WTC11 (cell line): ENCODE measurements around the gene CHPF. TPM values are rescaled to one million over a fixed set of nuclear protein-coding genes. Genes with fewer than 3 reads are reported as not detected.

Experiments used
- ATAC-seq: fragments of 200-7000 bp; cut with Tn5 transposase; 2 replicates; pipeline ENCODE4 v1.10.0; 2021; ENCODE audit warnings: mild to moderate bottlenecking, moderate library complexity
- CTCF ChIA-PET: fragments of 300-600 bp; sonication (Branson Sonifier 250); formaldehyde crosslinking; loops from one replicate; lab custom pipeline; 2021; ENCODE audit warnings: antibody characterized with exemption; lab: Charles Lee
- POLR2A ChIA-PET: fragments of 350-600 bp; sonication (Branson Sonifier 250); formaldehyde crosslinking; loops from one replicate; lab custom pipeline; 2021; ENCODE audit warnings: antibody characterized with exemption; lab: Charles Lee
- DNase-seq: peaks from one replicate; pipeline ENCODE4 v3.0.0; 2021; ENCODE audit warnings: low spot score
- H3K27ac Mint-ChIP-seq: 2 replicates; pipeline ENCODE4 v1.8.0; 2021; ENCODE audit warnings: mixed read lengths
- H3K27me3 Mint-ChIP-seq: 2 replicates; pipeline ENCODE4 v1.8.0; 2021; ENCODE audit warnings: low read depth, mild to moderate bottlenecking, moderate library complexity, mixed read lengths
- H3K36me3 Mint-ChIP-seq: 2 replicates; pipeline ENCODE4 v1.8.0; 2021; ENCODE audit warnings: mixed read lengths
- H3K4me1 Mint-ChIP-seq: 2 replicates; pipeline ENCODE4 v1.8.0; 2022; ENCODE audit warnings: mixed read lengths
- H3K4me3 Mint-ChIP-seq: 2 replicates; pipeline ENCODE4 v1.8.0; 2021; ENCODE audit warnings: mild to moderate bottlenecking, moderate library complexity, mixed read lengths
- H3K9me3 Mint-ChIP-seq: 2 replicates; pipeline ENCODE4 v1.8.0; 2021; ENCODE audit warnings: mixed read lengths
- CREM ChIP-seq: sonication (generic); formaldehyde crosslinking; IDR thresholded peaks from 2 replicates; pipeline ENCODE4 v1.8.1; 2022; ENCODE audit warnings: mild to moderate bottlenecking, missing genetic modification reagents, moderate library complexity
- FOXP4 ChIP-seq: sonication (generic); formaldehyde crosslinking; IDR thresholded peaks from 2 replicates; pipeline ENCODE4 v1.8.0; 2022; ENCODE audit warnings: mild to moderate bottlenecking, missing genetic modification reagents
- GABPB1 ChIP-seq: sonication (generic); formaldehyde crosslinking; IDR thresholded peaks from 2 replicates; pipeline ENCODE4 v1.8.1; 2023; ENCODE audit warnings: mild to moderate bottlenecking, missing genetic modification reagents
- JAZF1 ChIP-seq: fragments of 250-450 bp; sonication (Bioruptor Pico); IDR thresholded peaks from 2 replicates; pipeline ENCODE4 v1.9.0; 2021; ENCODE audit warnings: moderate library complexity, mild to moderate bottlenecking, inconsistent platforms
- MAX ChIP-seq: sonication (generic); formaldehyde crosslinking; IDR thresholded peaks from 2 replicates; pipeline ENCODE4 v1.8.0; 2022; ENCODE audit warnings: mild to moderate bottlenecking, missing genetic modification reagents
- NFATC4 ChIP-seq: fragments of 250-450 bp; sonication (Bioruptor Pico); IDR thresholded peaks from 2 replicates; pipeline ENCODE4 v1.9.0; 2021; ENCODE audit warnings: mild to moderate bottlenecking
- NFYB ChIP-seq: sonication (generic); formaldehyde crosslinking; conservative IDR thresholded peaks from 2 replicates; pipeline ENCODE4 v1.8.0; 2022; ENCODE audit warnings: low read depth, missing genetic modification reagents
- NR2C2 ChIP-seq: sonication (generic); formaldehyde crosslinking; IDR thresholded peaks from 2 replicates; pipeline ENCODE4 v1.8.0; 2022; ENCODE audit warnings: mild to moderate bottlenecking, missing genetic modification reagents
- PREB ChIP-seq: sonication (generic); formaldehyde crosslinking; IDR thresholded peaks from 2 replicates; pipeline ENCODE4 v1.8.1; 2022; ENCODE audit warnings: mild to moderate bottlenecking, missing genetic modification reagents, moderate library complexity, borderline replicate concordance
- TEAD4 ChIP-seq: sonication (generic); formaldehyde crosslinking; IDR thresholded peaks from 2 replicates; pipeline ENCODE4 v1.8.0; 2022; ENCODE audit warnings: mild to moderate bottlenecking, missing genetic modification reagents
- ZNF121 ChIP-seq: sonication (generic); formaldehyde crosslinking; IDR thresholded peaks from 2 replicates; pipeline ENCODE4 v1.8.0; 2023; ENCODE audit warnings: missing genetic modification reagents
- ZNF232 ChIP-seq: sonication (generic); formaldehyde crosslinking; IDR thresholded peaks from 2 replicates; pipeline ENCODE4 v1.8.0; 2022; ENCODE audit warnings: mild to moderate bottlenecking, missing genetic modification reagents
- ZNF263 ChIP-seq: sonication (generic); formaldehyde crosslinking; IDR thresholded peaks from 2 replicates; pipeline ENCODE4 v1.8.1; 2022; ENCODE audit warnings: low read depth, mild to moderate bottlenecking, moderate library complexity, missing genetic modification reagents
- ZNF281 ChIP-seq: sonication (generic); formaldehyde crosslinking; IDR thresholded peaks from 2 replicates; pipeline ENCODE4 v1.8.0; 2023; ENCODE audit warnings: mild to moderate bottlenecking, missing genetic modification reagents
- ZNF396 ChIP-seq: fragments of 250-450 bp; sonication (Bioruptor Pico); IDR thresholded peaks from 2 replicates; pipeline ENCODE4 v1.8.0; 2021; ENCODE audit warnings: mild to moderate bottlenecking, moderate library complexity, borderline replicate concordance
- total RNA-seq: library from RNA; stranded (reverse); gene quantifications from 3 replicates; pipeline ENCODE4 v1.2.3, GENCODE V29; 2021
- TF ChIP-seq, protein P1 (sequence below): fragments of 250-450 bp; sonication (Bioruptor Pico); IDR thresholded peaks from 2 replicates; pipeline ENCODE4 v1.9.0; 2021; ENCODE audit warnings: mild to moderate bottlenecking, borderline replicate concordance

Gene CHPF
- total RNA-seq, 1 experiment from 2014 or later, result 97.0 TPM

DNA sequence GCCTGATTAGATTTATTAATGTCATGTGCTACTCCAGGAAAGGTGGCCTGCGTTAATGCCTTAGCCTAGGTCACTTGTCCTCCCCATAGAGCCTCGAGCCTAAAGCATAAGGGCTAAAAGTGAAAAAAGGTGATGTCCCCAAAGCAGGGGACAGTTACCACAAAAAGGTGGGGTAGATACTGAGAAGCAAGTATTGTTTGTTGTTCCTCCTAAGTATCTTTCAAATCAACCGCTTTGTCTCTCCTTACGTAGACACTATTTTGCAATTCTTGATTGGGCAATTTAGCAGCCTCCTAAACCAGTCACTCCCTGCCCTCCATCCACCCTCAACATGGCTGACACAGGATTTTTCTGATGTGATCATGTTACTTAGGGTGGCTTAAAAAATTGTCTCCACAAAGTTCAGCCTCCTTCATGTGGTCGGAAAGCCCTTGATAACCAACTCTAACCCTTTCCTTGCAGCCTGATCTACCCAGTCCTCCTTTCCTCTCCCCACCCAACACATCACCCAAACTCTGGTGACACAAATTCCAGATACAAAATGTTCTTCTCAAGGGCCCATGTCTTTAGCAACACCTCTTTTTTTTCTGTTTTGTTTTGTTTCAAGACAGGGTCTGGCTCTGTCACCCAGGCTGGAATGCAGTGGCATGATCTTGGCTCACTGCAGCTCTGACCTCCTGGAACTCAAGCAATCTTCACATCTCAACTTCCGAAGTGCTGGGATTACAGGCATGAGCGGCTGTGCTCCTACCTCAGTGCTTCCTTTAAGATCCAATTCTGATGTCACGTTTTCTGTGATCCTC, 35.4 kb upstream of the CHPF start:
- no peak for ATAC-seq
- no peak overlapping the region for H3K27ac Mint-ChIP-seq
- POLR2A ChIA-PET, result no interaction called here
- no peak overlapping the region for H3K4me3 Mint-ChIP-seq
- H3K4me1 Mint-ChIP-seq, result peaks cover 44% of the 10 kb centered on the region
- no peak for DNase-seq
- TF ChIP-seq GABPB1 (CRISPR knock-in tag) (no peak), NFATC4 (no peak), PREB (CRISPR knock-in tag) (no peak), JAZF1 (CRISPR knock-in tag) (no peak), TEAD4 (CRISPR knock-in tag) (no peak), NFYB (CRISPR knock-in tag) (no peak), FOXP4 (CRISPR knock-in tag) (no peak), ZNF121 (CRISPR knock-in tag) (no peak), NR2C2 (no peak), CREM (CRISPR knock-in tag) (no peak), ZNF263 (no peak)
- TF ChIP-seq, protein P1, sequence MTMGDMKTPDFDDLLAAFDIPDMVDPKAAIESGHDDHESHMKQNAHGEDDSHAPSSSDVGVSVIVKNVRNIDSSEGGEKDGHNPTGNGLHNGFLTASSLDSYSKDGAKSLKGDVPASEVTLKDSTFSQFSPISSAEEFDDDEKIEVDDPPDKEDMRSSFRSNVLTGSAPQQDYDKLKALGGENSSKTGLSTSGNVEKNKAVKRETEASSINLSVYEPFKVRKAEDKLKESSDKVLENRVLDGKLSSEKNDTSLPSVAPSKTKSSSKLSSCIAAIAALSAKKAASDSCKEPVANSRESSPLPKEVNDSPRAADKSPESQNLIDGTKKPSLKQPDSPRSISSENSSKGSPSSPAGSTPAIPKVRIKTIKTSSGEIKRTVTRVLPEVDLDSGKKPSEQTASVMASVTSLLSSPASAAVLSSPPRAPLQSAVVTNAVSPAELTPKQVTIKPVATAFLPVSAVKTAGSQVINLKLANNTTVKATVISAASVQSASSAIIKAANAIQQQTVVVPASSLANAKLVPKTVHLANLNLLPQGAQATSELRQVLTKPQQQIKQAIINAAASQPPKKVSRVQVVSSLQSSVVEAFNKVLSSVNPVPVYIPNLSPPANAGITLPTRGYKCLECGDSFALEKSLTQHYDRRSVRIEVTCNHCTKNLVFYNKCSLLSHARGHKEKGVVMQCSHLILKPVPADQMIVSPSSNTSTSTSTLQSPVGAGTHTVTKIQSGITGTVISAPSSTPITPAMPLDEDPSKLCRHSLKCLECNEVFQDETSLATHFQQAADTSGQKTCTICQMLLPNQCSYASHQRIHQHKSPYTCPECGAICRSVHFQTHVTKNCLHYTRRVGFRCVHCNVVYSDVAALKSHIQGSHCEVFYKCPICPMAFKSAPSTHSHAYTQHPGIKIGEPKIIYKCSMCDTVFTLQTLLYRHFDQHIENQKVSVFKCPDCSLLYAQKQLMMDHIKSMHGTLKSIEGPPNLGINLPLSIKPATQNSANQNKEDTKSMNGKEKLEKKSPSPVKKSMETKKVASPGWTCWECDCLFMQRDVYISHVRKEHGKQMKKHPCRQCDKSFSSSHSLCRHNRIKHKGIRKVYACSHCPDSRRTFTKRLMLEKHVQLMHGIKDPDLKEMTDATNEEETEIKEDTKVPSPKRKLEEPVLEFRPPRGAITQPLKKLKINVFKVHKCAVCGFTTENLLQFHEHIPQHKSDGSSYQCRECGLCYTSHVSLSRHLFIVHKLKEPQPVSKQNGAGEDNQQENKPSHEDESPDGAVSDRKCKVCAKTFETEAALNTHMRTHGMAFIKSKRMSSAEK, result no peak
- CTCF ChIA-PET, result interaction anchor here (0.7 to 4.9 kb wide), 2 partner anchors 18 to 60 kb away, joined by 3 to 44 read pairs; no protein-coding TSS in a partner anchor
- H3K27me3 Mint-ChIP-seq, result peaks cover 23% of the 10 kb centered on the region; the same call in 1 of the 2 replicates
- no peaks in the 10 kb centered on the region for H3K36me3 Mint-ChIP-seq
- no peaks in the 10 kb centered on the region for H3K9me3 Mint-ChIP-seq

DNA sequence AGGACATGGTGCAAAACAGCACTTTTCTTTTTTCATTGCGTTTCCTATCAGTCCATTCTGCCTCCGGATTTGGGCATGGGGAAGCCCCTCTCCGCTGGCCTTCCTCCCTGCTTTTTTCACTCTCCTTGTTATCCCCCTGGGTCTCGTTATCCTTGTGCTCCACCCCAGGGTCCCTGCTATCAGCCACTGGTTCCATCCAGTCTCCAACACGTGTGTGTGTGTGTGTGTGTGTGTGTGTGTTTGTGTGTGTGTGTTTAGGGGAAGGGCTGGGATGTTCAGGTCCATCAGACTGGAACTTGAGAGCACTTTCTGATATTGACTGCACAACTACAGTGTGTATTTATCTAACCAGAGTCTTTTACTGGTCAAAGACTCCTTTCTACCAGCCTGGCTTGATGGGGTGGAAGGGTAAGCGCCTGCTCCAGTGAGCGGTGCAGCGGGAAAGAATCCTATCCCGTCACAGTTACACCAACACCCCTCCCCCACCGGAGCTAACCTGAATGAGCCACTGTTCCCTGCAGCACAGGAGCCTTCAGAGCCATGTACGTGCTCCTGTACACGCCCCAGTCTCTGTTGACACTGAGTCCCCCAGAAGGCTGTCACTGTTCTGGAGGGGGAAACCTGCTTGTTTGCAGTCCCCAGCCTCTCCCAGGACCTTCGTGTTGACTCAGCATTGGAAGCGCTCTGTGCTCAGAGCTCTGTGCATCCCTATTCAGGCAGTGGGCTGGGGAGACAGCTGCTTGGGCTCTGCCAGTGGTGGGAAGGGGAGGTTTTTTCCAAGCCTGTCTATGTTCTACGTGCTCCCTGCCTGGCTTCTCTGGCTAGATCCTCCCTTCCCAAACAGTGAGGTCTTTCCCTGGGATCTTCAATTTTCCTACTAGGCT, 33.1 kb upstream of the CHPF start:
- Mint-ChIP-seq H3K27me3 (peaks cover 26% of the 10 kb centered on the region), H3K4me3 (peak overlapping the region; percentile 35), H3K27ac (peak overlapping the region; percentile 76; the same call in 1 of the 2 replicates), H3K9me3 (no peaks in the 10 kb centered on the region), H3K36me3 (no peaks in the 10 kb centered on the region), H3K4me1 (peaks cover 57% of the 10 kb centered on the region)
- ATAC-seq, result peak; percentile 86
- ChIA-PET CTCF (interaction anchor here (0.9 to 4.9 kb wide), 6 partner anchors 15 to 47 kb away, joined by 3 to 44 read pairs (median 4); partner anchors contain the start of genes CHPF, STK11IP and TMEM198), POLR2A (interaction anchor here (0.9 to 1.9 kb wide), 3 partner anchors 15 to 91 kb away, joined by 3 to 14 read pairs (median 3); partner anchors contain the start of gene STK11IP)
- TF ChIP-seq FOXP4 (CRISPR knock-in tag) (no peak), ZNF281 (CRISPR knock-in tag) (peak; percentile 71; the same call in 1 of the 2 replicates), ZNF232 (CRISPR knock-in tag) (peak; percentile 34; the same call in 1 of the 2 replicates), ZNF396 (no peak), GABPB1 (CRISPR knock-in tag) (peak; percentile 66; the same call in 1 of the 2 replicates), MAX (CRISPR knock-in tag) (0 out of 2 replicates have a peak, but pooled peaks have one; percentile 43)
- DNase-seq, result peak; percentile 65
